OCI-LY1 (cell line): ENCODE data around the gene AEN.

Experiments used
- EZH2 ChIP-seq: fragments of 200-600 bp; sonication (generic), shearing (Covaris generic); IDR thresholded peaks from 2 replicates; pipeline ENCODE4 v1.8.0; 2017; ENCODE audit warnings: borderline replicate concordance, mixed run types, mild to moderate bottlenecking, antibody characterized with exemption, low read length, moderate library complexity, mixed read lengths
- TF ChIP-seq, protein P1 (sequence below): fragments of 200-600 bp; sonication (generic), shearing (Covaris generic); IDR thresholded peaks from 2 replicates; pipeline ENCODE4 v1.5.1; 2017; ENCODE audit warnings: mild to moderate bottlenecking, antibody characterized with exemption, low read length, moderate library complexity, mixed read lengths

DNA sequence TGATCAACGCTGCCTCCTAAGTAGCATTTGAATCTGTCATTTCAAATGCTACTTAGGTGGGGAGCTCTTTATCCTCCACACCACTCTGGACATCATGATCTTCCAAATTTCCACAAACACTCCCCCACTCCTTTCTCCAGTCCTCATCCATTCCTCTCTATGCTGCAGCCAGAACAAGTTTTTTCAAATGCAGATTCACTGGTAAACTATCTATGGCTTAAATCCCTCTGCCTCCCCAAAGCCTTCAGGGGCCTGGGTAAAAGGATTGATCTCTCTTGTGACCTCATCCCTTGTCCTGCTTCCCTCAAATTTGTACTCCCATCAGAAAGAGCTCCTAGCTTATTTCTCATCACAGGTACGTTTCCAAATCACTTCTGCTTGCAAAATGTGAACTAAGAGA lies 1.3 kb upstream of the AEN start:
- TF ChIP-seq, protein P1, sequence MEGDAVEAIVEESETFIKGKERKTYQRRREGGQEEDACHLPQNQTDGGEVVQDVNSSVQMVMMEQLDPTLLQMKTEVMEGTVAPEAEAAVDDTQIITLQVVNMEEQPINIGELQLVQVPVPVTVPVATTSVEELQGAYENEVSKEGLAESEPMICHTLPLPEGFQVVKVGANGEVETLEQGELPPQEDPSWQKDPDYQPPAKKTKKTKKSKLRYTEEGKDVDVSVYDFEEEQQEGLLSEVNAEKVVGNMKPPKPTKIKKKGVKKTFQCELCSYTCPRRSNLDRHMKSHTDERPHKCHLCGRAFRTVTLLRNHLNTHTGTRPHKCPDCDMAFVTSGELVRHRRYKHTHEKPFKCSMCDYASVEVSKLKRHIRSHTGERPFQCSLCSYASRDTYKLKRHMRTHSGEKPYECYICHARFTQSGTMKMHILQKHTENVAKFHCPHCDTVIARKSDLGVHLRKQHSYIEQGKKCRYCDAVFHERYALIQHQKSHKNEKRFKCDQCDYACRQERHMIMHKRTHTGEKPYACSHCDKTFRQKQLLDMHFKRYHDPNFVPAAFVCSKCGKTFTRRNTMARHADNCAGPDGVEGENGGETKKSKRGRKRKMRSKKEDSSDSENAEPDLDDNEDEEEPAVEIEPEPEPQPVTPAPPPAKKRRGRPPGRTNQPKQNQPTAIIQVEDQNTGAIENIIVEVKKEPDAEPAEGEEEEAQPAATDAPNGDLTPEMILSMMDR: no peak
- no peak for TF ChIP-seq EZH2
